GM21576 (cell line): ENCODE data around the gene STX16.

ENCODE experiments used
- ATAC-seq: cut with Tn5 transposase; IDR thresholded peaks from one replicate; pipeline ENCODE4 v1.9.1; 2021; ENCODE audit warnings: mild to moderate bottlenecking, moderate library complexity; ENCODE audit not compliant: unreplicated experiment

The STX16 gene

GRCh38 chr20:58618351-58619076, 32.6 kb upstream of the STX16 start:
- no peak for ATAC-seq

- ATAC-seq: no peak
These were observed 31.8 kb upstream of the STX16 start for GRCh38 chr20:58619077-58619863.

GRCh38 chr20:58619864-58620431, 31.1 kb upstream of the STX16 start:
- no peak for ATAC-seq

GRCh38 chr20:58621906-58622548, 29.1 kb upstream of the STX16 start:
- no peak for ATAC-seq

GRCh38 chr20:58622671-58623578, 28.2 kb upstream of the STX16 start:
- ATAC-seq: no peak

- ATAC-seq: no peak
These were observed 27.3 kb upstream of the STX16 start for GRCh38 chr20:58623579-58624473.

GRCh38 chr20:58624687-58625086, 26.4 kb upstream of the STX16 start:
- ATAC-seq: no peak

GRCh38 chr20:58625585-58625984, 25.5 kb upstream of the STX16 start:
- ATAC-seq: no peak

- no peak for ATAC-seq
These were observed 25.0 kb upstream of the STX16 start for GRCh38 chr20:58626051-58626450.

- ATAC-seq: no peak
These were observed 23.6 kb upstream of the STX16 start for GRCh38 chr20:58627212-58628072.

GRCh38 chr20:58628491-58629214, 22.4 kb upstream of the STX16 start:
- ATAC-seq: no peak

- no peak for ATAC-seq
These were observed 21.9 kb upstream of the STX16 start for GRCh38 chr20:58629215-58629580.

GRCh38 chr20:58630063-58630462, 21.0 kb upstream of the STX16 start:
- no peak for ATAC-seq

GRCh38 chr20:58633161-58634053, 17.7 kb upstream of the STX16 start:
- no peak for ATAC-seq

GRCh38 chr20:58634059-58634458, 17.0 kb upstream of the STX16 start:
- no peak for ATAC-seq

- ATAC-seq: no peak
These were observed 16.4 kb upstream of the STX16 start for GRCh38 chr20:58634521-58635278.
